GM18517 (cell line): ENCODE data around the gene USP35.
"Not testable (repeated sequence)": the region's sequence is repeated elsewhere in the genome, so short reads cannot be mapped to it uniquely, and the experiment has no call there.

ENCODE experiments used
- ATAC-seq: cut with Tn5 transposase; IDR thresholded peaks from one replicate; pipeline ENCODE4 v1.9.1; 2021; ENCODE audit warnings: mild to moderate bottlenecking, moderate library complexity; ENCODE audit not compliant: unreplicated experiment

The USP35 gene

DNA sequence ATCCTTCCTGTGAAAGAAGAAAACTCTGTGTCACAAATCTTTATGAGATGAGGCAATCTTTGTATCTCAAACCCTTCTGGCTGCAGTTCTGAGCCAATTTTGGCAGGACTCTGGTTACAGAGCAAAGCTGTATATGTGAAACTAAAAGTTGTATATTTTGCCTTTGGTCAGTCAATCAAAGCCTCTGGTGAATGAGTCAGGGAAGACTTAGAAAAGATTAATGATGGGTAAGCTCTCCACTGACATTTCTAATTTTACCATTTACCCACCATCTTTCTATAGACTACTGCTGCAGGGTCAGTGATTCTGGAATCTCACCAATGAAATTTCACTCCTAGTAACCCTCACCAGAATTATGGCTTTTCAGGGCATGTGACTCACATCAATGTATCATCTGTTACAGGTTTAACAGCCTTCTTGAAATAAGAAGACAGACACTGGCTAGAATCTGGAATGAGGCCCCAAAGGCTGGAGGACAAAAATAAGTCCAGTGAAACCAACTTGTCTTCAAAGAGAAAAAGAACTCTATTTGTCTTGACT lies 43.3 kb downstream of the USP35 start:
- no peak for ATAC-seq

- ATAC-seq, result not testable (repeated sequence)
These were observed 44.3 kb downstream of the USP35 start for GRCh38 chr11:78233046-78233445.

DNA sequence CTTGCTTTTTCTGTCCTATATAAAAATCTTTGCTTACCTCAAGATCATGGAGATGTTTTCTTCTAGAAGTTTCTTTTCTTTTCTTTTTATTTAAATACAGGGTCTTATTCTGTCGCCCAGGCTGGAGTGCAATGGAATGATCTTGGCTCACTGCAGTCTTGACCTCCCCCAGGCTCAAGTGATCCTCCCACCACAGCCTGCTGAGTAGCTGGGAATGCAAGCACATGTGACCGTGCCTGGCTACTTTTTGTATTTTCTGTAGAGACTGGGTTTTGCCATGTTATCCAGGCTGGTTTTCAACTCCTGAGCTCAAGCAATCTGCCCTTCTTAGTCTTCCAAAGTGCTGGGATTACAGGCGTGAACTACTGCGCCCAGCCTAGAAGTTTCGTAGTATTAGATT lies 45.3 kb downstream of the USP35 start:
- ATAC-seq, result no peak

DNA sequence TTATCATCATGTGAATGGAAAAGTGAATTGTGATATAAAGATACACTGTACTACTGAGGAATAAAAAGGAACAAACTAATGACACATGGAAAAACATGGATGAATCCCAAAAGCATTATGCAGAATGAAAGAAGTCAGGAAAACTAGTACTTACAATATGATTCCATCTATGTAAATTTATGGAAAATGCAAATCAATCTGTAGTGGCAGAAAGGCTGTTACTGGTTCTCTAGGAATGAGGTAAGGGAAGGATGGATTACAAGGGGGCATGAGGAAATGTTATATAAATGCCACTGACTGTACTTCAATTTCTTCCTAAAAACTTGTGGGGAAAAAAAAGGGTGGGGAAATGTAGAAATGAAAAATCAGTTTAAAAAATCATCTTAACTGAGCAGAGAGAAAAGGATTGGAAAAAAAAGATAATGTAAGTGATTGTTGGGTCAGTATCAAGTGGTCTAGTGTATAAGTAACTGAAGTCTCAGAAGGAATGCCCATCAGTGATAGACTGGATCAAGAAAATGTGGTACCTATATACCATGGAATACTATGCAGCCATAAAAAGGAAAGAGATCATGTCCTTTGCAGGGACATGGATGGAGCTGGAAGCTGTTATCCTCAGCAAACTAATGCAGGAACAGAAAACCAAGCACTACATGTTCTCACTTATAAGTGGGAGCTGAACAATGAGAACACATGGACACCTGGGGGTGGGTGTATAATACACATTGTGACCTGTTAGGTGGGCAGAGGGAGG lies 48.8 kb downstream of the USP35 start:
- no peak for ATAC-seq

- no peak for ATAC-seq
These were observed 51.1 kb downstream of the USP35 start for GRCh38 chr11:78239781-78240180.

- no peak for ATAC-seq
These were observed 52.8 kb downstream of the USP35 start for GRCh38 chr11:78241475-78241874.

GRCh38 chr11:78244080-78244479 lies 55.4 kb downstream of the USP35 start:
- no peak for ATAC-seq

GRCh38 chr11:78244546-78245255 lies 56.0 kb downstream of the USP35 start:
- ATAC-seq, result no peak

- ATAC-seq, result no peak
These were observed 59.5 kb downstream of the USP35 start for GRCh38 chr11:78248191-78248590.

DNA sequence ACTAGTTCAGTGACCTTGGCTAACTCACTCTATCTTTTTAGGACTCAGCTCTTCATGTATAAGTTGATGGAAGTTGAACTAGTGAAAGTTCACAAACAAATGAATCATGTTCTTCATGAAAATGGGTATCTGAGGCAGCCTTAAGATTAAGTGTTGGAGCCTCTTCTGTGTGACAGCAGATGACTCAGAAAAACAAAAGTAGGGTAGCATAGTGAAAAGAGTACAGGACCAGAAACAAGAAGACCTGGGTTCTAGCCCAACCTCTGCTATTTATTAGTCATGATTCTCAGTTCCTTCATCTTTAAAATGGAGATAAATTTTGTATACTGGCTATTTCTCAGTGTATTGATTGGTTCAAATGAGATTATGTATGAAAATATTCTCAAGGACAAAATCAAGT lies 60.2 kb downstream of the USP35 start:
- no peak for ATAC-seq

- no peak for ATAC-seq
These were observed 61.4 kb downstream of the USP35 start for GRCh38 chr11:78250099-78250498.

- ATAC-seq, result no peak
These were observed 62.5 kb downstream of the USP35 start for GRCh38 chr11:78251083-78251775.

- ATAC-seq, result no peak
These were observed 65.1 kb downstream of the USP35 start for GRCh38 chr11:78253797-78254196.

DNA sequence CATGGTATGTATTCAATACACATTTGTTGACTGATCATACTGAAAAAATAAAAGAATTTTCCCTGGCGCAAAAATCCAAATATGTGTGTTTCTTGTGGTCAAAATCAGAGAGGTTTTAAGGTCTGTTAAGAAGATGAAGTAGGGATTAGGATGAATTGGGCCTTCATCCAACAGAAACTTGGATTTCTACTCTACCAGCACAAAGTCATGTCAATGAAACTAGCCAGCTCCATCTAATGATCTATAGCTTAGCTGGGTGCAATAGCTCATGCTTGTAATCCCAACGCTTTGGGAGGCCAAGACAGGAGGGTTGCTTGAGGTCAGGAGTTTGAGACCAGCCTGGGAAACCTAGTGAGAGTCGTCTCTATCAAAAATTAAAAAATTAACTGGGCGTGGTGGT lies 65.5 kb downstream of the USP35 start:
- no peak for ATAC-seq

DNA sequence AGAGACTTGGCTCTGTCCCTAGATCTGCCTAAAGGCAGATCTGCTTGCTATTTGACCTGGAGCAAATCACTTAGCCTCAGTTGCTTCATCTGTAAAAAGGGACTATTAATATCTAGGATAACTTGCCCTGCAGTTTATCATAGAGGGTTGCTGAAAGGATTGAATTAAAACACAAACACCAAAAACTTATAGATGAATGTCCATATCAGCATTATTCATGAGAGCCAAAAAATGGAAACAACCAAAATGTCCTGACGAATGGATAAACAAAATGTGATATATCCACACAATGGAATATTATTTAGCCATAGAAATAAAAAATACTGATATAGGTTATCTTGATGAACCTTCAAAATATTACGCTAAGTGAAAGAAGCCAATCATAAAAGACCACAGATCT lies 67.2 kb downstream of the USP35 start:
- ATAC-seq, result no peak

DNA sequence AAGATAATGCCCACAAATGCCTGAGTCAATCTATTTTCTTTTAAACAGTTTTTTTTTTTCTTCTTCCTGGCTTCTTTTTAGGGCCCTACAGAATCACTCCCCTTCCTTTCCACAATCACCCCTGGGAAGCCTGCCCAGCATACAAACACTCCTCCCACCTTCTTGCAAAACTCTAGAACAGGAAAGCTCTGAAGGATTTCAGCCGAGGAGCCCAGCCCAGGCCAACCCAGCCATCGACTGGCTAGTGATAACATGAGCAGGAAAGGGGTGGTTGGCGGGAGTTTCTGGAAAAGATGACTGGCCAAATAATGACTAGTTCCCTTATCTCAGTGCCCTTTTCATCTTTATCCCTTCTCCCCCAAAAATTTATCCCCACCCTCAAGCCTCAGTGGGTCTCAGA lies 68.2 kb downstream of the USP35 start:
- ATAC-seq, result no peak

DNA sequence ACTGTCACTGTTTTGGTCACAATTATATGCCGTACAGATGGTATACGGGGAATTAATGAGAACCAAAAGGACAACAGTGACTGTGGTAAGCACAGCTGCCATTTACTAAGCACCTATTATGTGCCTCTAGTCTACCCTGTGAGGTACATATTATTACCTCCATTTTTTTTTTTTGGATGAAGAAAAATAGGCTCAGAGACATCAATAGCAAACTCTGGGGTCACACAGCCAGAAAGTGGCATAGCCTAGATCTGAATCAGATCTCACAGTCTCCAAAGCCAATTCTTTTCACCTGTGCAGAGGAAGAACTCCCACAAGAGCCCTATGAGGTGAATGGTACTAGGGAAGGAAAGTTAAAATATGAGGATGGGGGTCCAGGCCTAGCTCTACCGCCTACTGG lies 68.9 kb downstream of the USP35 start:
- no peak for ATAC-seq

GRCh38 chr11:78259777-78260487 lies 71.2 kb downstream of the USP35 start:
- no peak for ATAC-seq

DNA sequence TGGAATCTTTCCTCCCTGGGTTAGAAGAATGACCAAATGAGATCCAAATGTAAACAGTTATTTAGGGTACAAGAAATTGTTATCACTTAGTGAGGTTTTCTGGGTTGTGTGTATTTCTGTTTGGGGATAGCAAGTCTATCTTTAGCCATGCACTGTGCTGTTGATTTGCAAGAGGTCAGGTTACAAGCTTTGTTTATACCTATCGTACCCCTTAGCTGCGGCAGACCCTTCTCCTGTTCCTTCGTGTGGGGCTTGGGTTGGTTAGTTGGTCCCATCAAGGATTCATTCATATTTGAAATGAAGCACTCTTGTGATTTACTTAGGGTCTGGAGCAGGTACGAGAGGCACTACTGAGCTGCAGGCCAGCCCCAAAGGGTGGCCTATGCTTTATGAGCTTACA lies 72.6 kb downstream of the USP35 start:
- no peak for ATAC-seq

DNA sequence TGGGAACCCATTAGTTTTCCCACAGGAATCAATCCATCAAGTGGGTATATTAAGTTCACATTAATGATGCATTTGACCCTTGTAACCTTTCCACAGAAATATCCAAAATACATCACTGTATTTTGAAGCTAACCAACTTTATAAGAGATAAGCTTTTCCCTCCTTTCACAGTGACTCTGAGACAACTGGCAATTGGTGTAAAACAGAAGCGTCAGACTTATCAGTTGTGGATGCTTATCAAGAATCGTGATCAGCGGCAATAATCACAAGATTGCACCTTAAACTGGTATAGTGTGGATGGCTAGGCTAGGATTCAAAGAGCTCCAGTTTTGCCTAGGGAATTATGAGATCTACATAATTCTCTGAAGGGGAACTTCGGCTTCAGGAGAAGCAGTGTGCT lies 73.1 kb downstream of the USP35 start:
- ATAC-seq, result no peak

- ATAC-seq, result no peak
These were observed 73.5 kb downstream of the USP35 start for GRCh38 chr11:78262238-78262637.
